Suppressor macrophage treated with lipopolysaccharide for 1 hour (primary cell): ENCODE results near the gene MRPL9.
A peak's percentile ranks its signal among the peaks of the same experiment; 100 is the strongest.

Source experiments
- DNase-seq, 3 donors: peaks; one replicate each; pipeline ENCODE4 v3.0.0-alpha.2; 2020 to 2022

MRPL9 gene

GRCh38 chr1:151762941-151763921 lies at the start of gene MRPL9:
Gene MRPL9, minus strand, starts transcription at chr1:151763496. Its CDS starts 17 bp downstream, at chr1:151763479.
- DNase-seq, result peak; percentile 73 to 91 (median 83)

GRCh38 chr1:151811181-151811580 lies 47.9 kb upstream of the MRPL9 start:
- no peak for DNase-seq

- DNase-seq, result no peak
Observed at GRCh38 chr1:151809985-151810556, 46.8 kb upstream of the MRPL9 start.

DNA sequence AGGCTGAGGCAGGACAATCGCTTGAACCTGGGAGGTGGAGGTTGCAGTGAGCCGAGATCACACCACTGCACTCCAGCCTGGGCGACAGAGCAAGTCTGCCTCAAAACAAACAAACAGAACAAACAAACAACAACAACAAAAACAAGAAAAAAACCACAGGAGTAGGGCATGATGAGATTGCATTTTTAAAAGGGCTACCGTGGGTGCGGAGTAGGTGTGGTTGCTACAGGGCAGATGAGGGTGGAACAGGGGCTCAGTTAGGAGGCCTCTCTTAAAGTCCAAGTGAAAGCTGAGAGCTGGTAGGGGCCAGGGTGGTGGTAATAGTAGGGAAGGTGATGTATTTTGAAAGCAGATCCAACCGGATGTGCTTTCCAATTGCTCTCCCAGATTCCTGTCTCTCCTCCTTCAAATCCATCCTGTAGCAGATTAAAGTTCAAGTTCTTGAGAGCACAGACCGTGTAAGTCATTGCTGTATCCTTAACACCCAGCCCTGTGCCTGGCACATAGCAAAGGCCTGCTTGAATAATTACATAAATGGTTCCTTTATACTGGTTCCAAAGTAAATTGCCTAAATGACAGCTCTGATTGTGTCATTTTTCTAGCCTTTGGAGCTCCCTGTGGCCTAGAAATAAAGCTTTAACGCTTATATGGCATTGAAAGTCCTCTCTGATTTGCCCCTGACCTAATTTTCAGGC lies 46.1 kb upstream of the MRPL9 start:
- no peak for DNase-seq

GRCh38 chr1:151807766-151808165 lies 44.5 kb upstream of the MRPL9 start:
- peak; percentile 34 to 54 (median 52) for DNase-seq

DNA sequence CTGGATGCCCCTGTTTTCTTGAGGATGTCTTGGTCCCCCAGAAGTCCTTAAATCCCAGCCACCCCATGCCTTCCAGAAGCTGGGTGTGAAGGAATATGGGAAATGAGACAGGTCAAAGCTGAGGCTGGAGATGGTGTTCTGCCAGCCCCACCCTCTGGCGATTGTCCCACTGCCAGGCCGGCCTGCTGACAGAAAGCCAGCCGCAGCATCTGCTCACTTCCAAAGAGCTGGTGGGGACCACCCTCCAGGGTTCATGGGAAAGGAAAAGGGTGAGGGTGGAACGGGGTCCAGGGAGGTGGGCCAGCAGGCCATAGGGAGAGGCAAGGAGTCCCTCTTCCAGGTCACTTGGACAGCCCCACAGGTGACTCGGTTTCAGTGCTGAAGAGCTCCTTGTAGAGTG lies 43.8 kb upstream of the MRPL9 start:
- no peak for DNase-seq

DNA sequence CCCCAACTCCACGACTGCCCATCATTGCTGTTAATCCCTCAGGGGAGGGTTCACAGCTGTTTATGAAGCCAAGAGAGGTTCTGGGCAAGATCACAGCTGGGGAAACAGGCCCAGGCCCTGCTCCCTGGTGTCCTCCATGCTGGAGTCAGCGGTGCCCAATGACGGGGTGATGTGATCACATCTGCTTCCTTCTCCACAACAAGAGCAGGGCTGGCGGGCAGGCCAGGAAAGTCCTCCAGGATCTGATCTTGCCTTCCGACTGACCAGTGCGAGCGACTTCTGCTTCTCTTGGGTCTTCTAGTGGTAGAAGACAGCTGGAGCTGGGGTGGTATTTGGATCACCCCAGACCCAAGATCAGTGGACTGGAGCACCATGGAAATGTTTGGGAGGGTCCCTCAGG lies 42.9 kb upstream of the MRPL9 start:
- no peak for DNase-seq

DNA sequence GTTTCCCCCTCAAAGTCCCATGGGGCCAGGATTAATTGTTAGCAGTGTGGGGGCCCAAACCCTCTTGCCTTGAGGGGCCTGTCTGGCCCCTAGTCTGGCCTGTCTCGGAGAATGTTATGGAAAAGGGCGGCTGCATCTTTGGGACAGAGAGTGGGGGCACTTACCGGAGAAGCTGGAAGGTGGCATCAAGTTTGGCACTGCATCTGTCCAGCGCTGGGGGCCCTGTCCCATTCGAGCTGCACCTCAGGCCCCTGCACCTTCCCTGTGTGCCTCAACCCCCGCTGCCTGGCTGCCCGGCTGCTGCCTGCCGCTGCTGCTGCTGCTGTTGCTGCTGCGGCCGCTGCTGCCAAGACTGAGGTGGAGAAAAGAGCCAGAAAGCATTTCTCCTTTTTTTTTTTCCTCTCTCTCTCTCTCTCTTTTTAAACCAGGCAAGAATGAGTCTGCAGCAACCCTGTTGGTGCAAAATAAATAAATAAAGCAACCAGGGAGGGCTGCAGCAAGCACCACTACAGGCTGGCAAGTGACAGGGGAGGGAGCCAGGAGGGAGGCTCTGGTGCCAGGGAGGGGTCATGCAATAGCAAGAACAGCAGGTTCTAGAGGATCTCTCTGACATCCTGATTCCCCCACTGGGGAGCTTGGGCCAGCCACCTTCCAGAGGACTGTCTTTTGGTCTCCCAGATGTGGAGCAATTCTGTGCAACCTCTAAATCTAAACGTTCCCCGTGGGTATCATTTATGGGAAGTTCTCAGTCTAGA lies 41.9 kb upstream of the MRPL9 start, which contains the start of gene LINGO4:
Gene LINGO4, minus strand, starts transcription at position 354 of the 755 bp plus-strand sequence. CDS start 2,715 bp downstream, outside the sequence.
- no peak for DNase-seq

DNA sequence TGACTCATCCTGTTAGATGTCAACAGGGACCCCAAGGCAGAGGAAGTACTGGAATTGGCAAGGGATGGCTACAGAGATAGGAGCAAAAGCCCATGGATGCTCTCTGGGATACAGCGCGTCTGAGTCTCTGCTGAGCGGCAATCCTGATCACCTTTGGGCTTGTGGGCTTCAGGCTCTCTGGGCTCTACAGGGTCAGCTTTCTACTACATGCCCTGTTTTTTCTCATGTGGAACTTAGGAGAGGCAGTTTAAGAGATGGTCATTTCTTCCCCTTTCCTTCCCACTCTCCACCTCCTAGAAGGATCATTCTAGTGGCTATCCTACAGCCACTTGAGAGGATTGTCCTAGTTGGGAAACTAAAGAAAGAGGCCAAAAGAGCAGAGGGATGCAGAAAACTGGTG lies 40.6 kb upstream of the MRPL9 start:
- DNase-seq, result no peak

- DNase-seq, result no peak
Observed at GRCh38 chr1:151803164-151803563, 39.9 kb upstream of the MRPL9 start.

DNA sequence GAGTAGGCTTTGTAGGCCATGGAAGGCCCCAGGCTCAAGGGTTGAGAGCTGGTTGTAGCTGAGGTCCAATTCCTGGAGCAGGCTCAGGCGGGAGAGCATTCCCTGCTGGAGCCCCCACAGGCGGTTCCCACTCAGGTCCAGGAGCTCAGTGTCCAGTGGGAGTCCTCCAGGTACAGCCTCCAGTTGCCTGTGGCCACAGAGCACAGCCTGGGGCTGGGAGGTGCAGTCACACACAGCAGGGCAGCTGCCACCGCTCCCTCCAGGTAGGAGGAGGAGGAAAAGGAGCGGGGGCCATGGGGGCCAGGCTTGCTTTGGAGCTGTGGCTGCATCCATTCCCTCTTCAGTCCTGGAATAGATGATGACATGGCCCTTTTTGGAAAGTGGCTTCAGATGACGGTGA lies 39.1 kb upstream of the MRPL9 start:
- no peak for DNase-seq

DNA sequence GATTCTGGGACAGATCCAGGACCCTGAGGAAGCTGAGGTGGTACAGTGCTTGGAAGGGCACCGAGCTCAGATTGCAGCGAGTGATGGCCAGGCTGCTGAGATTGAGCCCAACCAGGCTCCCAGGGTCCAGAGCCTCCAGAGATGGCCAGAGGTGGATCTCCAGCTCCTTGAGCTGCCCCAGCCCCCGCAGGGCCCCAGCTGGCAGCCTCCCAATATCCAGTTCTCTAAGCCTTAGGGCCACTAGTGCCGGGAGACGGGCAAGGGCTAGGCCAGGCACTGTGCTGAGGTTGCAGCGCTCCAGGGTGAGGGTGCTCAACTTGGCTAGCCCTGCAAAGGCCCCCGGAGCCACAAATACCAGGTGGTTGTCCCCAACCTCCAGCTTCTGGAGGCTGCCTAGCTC lies 38.5 kb upstream of the MRPL9 start:
- DNase-seq, result no peak

GRCh38 chr1:151801310-151801820 lies 38.1 kb upstream of the MRPL9 start:
- no peak for DNase-seq

- no peak for DNase-seq
Observed at GRCh38 chr1:151800830-151801229, 37.5 kb upstream of the MRPL9 start.

DNA sequence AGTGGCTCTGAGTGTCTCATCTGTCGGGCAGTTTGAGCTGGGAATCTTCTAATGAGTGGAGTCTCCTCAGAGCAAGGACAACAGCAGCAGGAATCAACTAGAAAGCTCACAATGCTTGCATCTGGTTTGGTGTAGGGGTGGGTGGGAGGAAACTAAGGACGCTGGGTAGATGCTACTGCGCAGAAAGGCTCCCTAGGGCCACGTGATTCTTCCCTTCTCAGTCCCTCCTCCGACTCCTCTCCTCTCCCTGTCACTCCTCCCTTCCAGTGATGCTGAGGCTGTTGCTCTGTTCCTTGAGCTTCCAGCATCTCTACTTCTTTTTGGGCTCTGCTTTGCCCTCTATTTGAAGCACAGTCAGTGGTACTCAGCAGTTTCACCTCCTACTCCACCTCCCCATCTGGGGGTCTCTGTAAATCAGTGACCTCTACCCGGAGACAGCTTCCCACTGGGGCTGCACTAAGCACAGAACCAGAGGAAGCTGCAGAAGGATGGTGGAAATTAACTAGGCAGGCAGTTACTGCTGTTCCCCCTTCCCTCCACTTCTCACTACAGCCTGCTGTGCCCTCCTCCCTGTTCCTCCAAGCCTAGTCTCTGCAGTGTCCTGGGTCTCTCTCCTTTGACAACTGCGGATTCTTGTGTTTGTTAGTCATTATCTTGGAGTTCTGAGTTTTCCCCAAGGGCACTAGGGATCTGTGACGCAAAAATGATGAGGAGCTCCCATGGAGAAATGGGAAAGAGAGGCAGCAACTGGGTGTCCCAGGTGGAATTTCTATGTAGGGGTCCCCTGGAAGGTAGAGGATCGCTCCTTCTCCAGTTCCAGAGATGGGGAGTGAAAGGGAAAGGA lies 36.1 kb upstream of the MRPL9 start:
- no peak for DNase-seq

DNA sequence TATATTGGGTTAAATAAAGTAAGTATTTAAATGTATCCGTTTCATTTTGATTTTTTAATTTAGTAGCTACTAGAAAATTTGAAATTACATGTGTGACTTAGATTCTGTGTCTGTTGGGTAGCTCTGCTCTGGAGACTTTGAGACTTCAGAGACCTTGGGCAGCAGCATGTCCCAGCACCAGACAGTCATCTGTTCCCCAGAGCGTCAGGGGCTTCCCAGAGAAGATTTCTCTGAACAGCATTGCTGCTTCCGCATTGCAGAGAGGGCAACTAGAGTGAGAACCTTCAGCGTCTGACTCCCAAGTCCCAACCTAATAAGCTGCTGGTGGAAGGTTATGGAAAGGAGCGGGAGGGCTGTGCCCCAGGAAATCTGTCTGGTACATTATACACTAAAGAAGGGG lies 35.3 kb upstream of the MRPL9 start:
- no peak for DNase-seq

GRCh38 chr1:151790940-151791651 lies 27.8 kb upstream of the MRPL9 start:
- peak; percentile 26 to 56 (median 27) for DNase-seq

GRCh38 chr1:151790071-151790939 lies 27.0 kb upstream of the MRPL9 start, which contains the start of gene TDRKH:
Gene TDRKH, minus strand, starts transcription at chr1:151790500. Its CDS starts 7,478 bp downstream, at chr1:151783022.
- peak; percentile 99 for DNase-seq

- DNase-seq, result no peak
Observed at GRCh38 chr1:151787689-151788088, 24.4 kb upstream of the MRPL9 start.

DNA sequence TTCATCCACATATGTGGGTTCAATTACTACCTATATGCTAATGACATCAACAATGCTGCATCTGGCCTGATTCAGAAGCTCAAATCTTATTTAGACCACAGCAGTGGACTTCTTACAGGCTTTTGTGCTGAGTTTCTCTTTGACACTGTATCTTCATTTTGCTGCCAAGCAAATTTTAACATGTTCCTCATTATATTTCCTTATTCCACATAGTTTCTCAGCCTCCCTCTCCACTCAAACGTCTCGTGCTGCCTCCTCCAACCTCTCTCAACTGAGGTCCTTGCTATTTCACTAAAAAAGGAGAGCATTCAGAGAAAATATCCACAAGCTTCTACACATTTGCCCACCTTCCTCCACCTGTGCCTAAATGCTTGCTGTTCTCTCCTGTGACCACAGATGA lies 20.5 kb upstream of the MRPL9 start:
- DNase-seq, result peak; percentile 35 to 49 (median 43)
